OCI-LY7 (cell line): ENCODE results near the gene RAB8A. TPM values are rescaled to one million over a fixed set of nuclear protein-coding genes. Genes with fewer than 3 reads are reported as not detected.

Source experiments
- BruUV-seq: library from RNA; stranded (reverse); fragments of 400-500 nt; replicated peaks from 2 replicates; lab custom pipeline; 2021; lab: Mats Ljungman, UMichigan
- CTCF ChIA-PET: fragments of 300-600 bp; sonication (Branson Sonifier 250); formaldehyde crosslinking; loops from one replicate; lab custom pipeline; 2022; ENCODE audit warnings: antibody characterized with exemption; ENCODE audit not compliant: unreplicated experiment; lab: Charles Lee
- POLR2A ChIA-PET: fragments of 300-600 bp; sonication (Branson Sonifier 250); formaldehyde crosslinking; loops from one replicate; lab custom pipeline; 2022; ENCODE audit warnings: antibody characterized with exemption; lab: Charles Lee
- DNase-seq: peaks from one replicate; pipeline ENCODE4 v3.0.0-alpha.2; 2015; ENCODE audit warnings: low spot score
- H2AFZ ChIP-seq: fragments of 200-600 bp; sonication (generic), shearing (Covaris generic); 2 replicates; pipeline ENCODE4 v1.6.1; 2014; ENCODE audit warnings: mild to moderate bottlenecking, antibody characterized with exemption, low read length, moderate library complexity
- H3K27ac ChIP-seq: fragments of 200-600 bp; sonication (generic); 2 replicates; pipeline ENCODE4 v1.5.1; 2014; ENCODE audit warnings: mixed run types, low read depth, mild to moderate bottlenecking, moderate library complexity, low read length, inconsistent platforms; ENCODE audit not compliant: poor library complexity, severe bottlenecking
- H3K36me3 ChIP-seq: fragments of 200-600 bp; sonication (generic); 2 replicates; pipeline ENCODE4 v1.6.1; 2014; ENCODE audit warnings: mild to moderate bottlenecking, antibody characterized with exemption, low read length, moderate library complexity, mixed read lengths; ENCODE audit not compliant: insufficient read depth
- H3K4me1 ChIP-seq: fragments of 200-600 bp; sonication (generic); 2 replicates; pipeline ENCODE4 v1.5.1; 2014; ENCODE audit warnings: mild to moderate bottlenecking, low read length; ENCODE audit not compliant: insufficient read depth, poor library complexity, severe bottlenecking
- H3K4me2 ChIP-seq: fragments of 200-600 bp; sonication (generic); 2 replicates; pipeline ENCODE4 v1.6.1; 2014; ENCODE audit warnings: mild to moderate bottlenecking, low read length
- H3K4me3 ChIP-seq: fragments of 200-600 bp; sonication (generic); 2 replicates; pipeline ENCODE4 v1.5.1; 2014; ENCODE audit warnings: mild to moderate bottlenecking, low read depth, low read length; ENCODE audit not compliant: poor library complexity, severe bottlenecking
- H3K79me2 ChIP-seq: fragments of 200-600 bp; sonication (generic); 2 replicates; pipeline ENCODE4 v1.6.1; 2016; ENCODE audit warnings: low read depth, mild to moderate bottlenecking, low read length, moderate library complexity, mixed read lengths; ENCODE audit not compliant: insufficient read depth
- H3K9me2 ChIP-seq: fragments of 200-600 bp; sonication (generic); 2 replicates; pipeline ENCODE4 v1.6.1; 2016; ENCODE audit warnings: mild to moderate bottlenecking, low read length, mixed read lengths; ENCODE audit not compliant: insufficient read depth
- H3K9me3 ChIP-seq: fragments of 200-600 bp; sonication (generic); 2 replicates; pipeline ENCODE4 v1.6.1; 2014; ENCODE audit warnings: mild to moderate bottlenecking, mixed run types, low read length, mixed read lengths
- H4K20me1 ChIP-seq: fragments of 200-600 bp; sonication (generic); 2 replicates; pipeline ENCODE4 v1.6.1; 2014; ENCODE audit warnings: mild to moderate bottlenecking, antibody characterized with exemption, low read length, moderate library complexity, mixed read lengths; ENCODE audit not compliant: insufficient read depth
- CTCF ChIP-seq: fragments of 200-600 bp; sonication (generic); conservative IDR thresholded peaks from 2 replicates; pipeline ENCODE4 v1.5.1; 2014; ENCODE audit warnings: mild to moderate bottlenecking, antibody characterized with exemption, low read length, moderate library complexity, mixed read lengths
- EZH2phosphoT487 ChIP-seq: fragments of 200-600 bp; sonication (generic); IDR thresholded peaks from 2 replicates; pipeline ENCODE4 v1.6.1; 2018; ENCODE audit warnings: low read depth, borderline replicate concordance, mild to moderate bottlenecking, mixed run types, antibody characterized with exemption, low read length, moderate library complexity, mixed read lengths
- intact Hi-C: fragments of 100-400 bp; cut with micrococcal nuclease; formaldehyde crosslinking; loops from one replicate; pipeline ENCODE4 v1.10.0; 2022; ENCODE audit not compliant: unreplicated experiment
- total RNA-seq, 2 experiments: library from RNA; depleted of rRNA in 1 of 2; stranded (reverse); fragments of >200 nt in 1 of 2; shearing (Covaris generic) in 1 of 2; gene quantifications; 2 replicates each; pipeline ENCODE4 v1.2.3, GENCODE V29; 2014 to 2022

The RAB8A gene
- total RNA-seq, 2 experiments from 2014 or later = 64.9 to 124 TPM

DNA sequence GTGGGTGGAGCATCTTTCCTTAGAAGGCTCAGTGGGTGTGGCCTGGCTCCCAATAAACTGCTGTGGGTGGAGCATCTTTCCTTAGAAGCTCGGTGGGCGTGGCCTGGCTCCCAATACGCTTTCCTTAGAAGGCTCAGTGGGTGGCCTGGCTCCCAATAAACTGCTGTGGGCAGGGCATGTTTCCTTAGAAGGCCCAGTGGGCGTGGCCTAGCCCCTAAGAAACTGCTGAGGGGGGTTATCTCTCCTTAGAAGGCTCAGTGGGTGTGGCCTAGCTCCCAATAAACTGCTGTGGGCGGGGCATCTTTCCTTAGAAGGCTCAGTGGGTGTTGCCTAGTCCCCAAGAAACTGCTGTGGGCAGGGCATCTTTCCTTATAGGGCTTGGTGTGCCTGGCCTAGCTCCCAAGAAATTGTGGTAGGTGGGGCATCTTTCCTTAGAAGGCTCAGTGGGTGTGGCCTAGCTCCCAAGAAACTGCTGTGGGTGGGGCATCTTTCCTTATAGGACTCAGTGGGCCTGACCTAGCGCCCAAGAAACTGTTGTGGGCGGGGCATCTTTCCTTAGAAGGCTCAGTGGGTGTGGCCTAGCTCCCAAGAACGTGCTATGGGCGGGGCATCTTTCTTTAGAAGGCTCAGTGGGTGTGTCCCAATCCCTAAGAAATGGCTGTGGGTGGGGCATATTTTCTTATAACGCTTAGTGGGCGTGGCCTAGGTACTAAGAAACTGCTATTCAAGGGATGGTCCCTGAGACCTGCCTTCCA is 42.1 kb downstream of the RAB8A start:
- intact Hi-C loops = no loop called here
- Histone ChIP-seq H2AFZ (no peak overlapping the region), H3K27ac (no peak overlapping the region), H3K36me3 (peaks cover 92% of the 10 kb centered on the region), H3K4me1 (peaks cover 60% of the 10 kb centered on the region), H3K79me2 (peaks cover 13% of the 10 kb centered on the region; the same call in 1 of the 2 replicates), H3K4me2 (no peak overlapping the region), H3K4me3 (no peak overlapping the region), H4K20me1 (0 out of 2 replicates have a peak, but pooled peaks cover 5% of the 10 kb centered on the region), H3K9me2 (no peaks in the 10 kb centered on the region), H3K9me3 (no peaks in the 10 kb centered on the region)
- peak; percentile 75 for DNase-seq
- no TSS peak for BruUV-seq
- ChIA-PET CTCF (no interaction called here), POLR2A (interaction anchor here (0.7 to 1.5 kb wide), 2 partner anchors 8 to 11 kb away, joined by 3 to 4 read pairs; no protein-coding TSS in a partner anchor)
- no peak for TF ChIP-seq EZH2phosphoT487
- no peak for TF ChIP-seq CTCF

DNA sequence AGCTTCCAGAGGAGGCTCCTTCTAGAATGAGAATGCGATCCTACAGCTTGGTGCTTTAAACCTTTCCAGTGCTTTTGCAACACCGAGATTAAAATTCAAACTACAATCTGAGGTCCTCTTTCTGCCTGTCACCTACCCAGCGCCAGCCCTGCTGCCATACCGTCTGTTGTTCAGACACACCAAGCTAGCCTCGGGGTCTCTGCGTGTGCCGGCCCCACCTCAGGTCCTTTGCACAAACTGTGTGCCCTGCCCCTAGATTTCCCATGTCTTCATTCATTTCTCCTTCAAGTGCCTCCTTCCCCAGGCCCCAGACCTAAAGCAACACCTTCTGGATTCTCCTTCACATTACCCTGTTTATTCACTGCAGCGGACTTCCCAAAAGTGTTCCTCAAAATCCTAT is 42.9 kb downstream of the RAB8A start:
- no peak overlapping the region for H3K4me3 ChIP-seq
- TF ChIP-seq CTCF (no peak), EZH2phosphoT487 (no peak)
- POLR2A ChIA-PET = interaction anchor here (0.7 to 1.2 kb wide), 3 partner anchors 9 to 11 kb away, joined by 3 to 6 read pairs (median 4); partner anchors contain the start of gene HSH2D
- H3K4me2 ChIP-seq = peak overlapping the region; percentile 47
- H3K36me3 ChIP-seq = peaks cover 84% of the 10 kb centered on the region
- CTCF ChIA-PET = no interaction called here
- DNase-seq = no peak
- peaks cover 7% of the 10 kb centered on the region; the same call in 1 of the 2 replicates for H3K79me2 ChIP-seq
- H4K20me1 ChIP-seq = 0 out of 2 replicates have a peak, but pooled peaks cover 5% of the 10 kb centered on the region
- no peaks in the 10 kb centered on the region for H3K9me3 ChIP-seq
- no peak overlapping the region for H2AFZ ChIP-seq
- H3K9me2 ChIP-seq = no peaks in the 10 kb centered on the region
- peaks cover 52% of the 10 kb centered on the region for H3K4me1 ChIP-seq
- intact Hi-C loops = no loop called here
- no TSS peak for BruUV-seq
- H3K27ac ChIP-seq = peak overlapping the region; percentile 64

DNA sequence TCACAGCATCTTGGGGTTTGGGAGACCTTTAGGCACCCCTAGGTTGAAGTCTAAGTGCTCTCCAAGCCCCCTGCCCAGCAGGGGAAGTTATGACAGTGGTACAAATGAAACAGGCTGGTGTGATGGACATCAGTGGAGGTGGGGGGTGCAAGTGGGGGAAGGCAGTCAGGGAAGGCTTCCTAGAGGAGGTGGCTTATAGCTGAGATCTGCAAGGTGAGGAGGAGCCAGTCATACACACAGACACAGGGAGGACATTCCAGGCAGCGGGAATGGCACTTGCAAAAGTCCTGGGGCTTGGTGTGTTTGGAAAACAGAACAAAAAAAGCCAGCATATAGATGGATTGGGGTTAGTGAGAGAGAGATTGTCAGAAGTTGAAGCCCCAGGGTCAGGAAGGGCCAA is 43.4 kb downstream of the RAB8A start:
- Histone ChIP-seq H3K9me2 (no peaks in the 10 kb centered on the region), H3K4me2 (peak overlapping the region; percentile 47), H4K20me1 (0 out of 2 replicates have a peak, but pooled peaks cover 5% of the 10 kb centered on the region), H3K79me2 (peaks cover 5% of the 10 kb centered on the region; the same call in 1 of the 2 replicates), H2AFZ (no peak overlapping the region), H3K4me3 (peak overlapping the region; percentile 3), H3K4me1 (peaks cover 46% of the 10 kb centered on the region), H3K9me3 (no peaks in the 10 kb centered on the region), H3K27ac (peak overlapping the region; percentile 64), H3K36me3 (peaks cover 80% of the 10 kb centered on the region)
- POLR2A ChIA-PET = interaction anchor here (0.7 to 1.2 kb wide), 3 partner anchors 9 to 84 kb away, joined by 3 to 6 read pairs (median 4); partner anchors contain the start of gene HSH2D
- intact Hi-C loops = no loop called here
- BruUV-seq = no TSS peak
- CTCF ChIA-PET = no interaction called here
- TF ChIP-seq EZH2phosphoT487 = no peak
- TF ChIP-seq CTCF = no peak
- DNase-seq = no peak
